Measurements from ENCODE around the gene CBFA2T2.
A peak's percentile ranks its signal among the peaks of the same experiment; 100 is the strongest.

The CBFA2T2 gene

GRCh38 chr20:33666293-33667244, 176.7 kb downstream of the CBFA2T2 start, which contains the start of gene ACTL10:
Gene ACTL10, plus strand, starts transcription at chr20:33666943. Its CDS starts 555 bp downstream, at chr20:33667498.
- DNase-seq (ENCODE audit: low read depth): peak; percentile 84

- no peak for DNase-seq (ENCODE audit: low read depth)
Measured at GRCh38 chr20:33667245-33667675, 177.4 kb downstream of the CBFA2T2 start.

- peak; percentile 67 for DNase-seq (ENCODE audit: low read depth)
Measured at GRCh38 chr20:33667676-33668465, 178.0 kb downstream of the CBFA2T2 start.

- DNase-seq (ENCODE audit: low read depth): no peak
Measured at GRCh38 chr20:33668466-33669155, 178.7 kb downstream of the CBFA2T2 start.

GRCh38 chr20:33669224-33669623, 179.3 kb downstream of the CBFA2T2 start:
- DNase-seq (ENCODE audit: low read depth): no peak

GRCh38 chr20:33669873-33670640, 180.2 kb downstream of the CBFA2T2 start:
- no peak for DNase-seq (ENCODE audit: low read depth)

- DNase-seq (ENCODE audit: low read depth): no peak
Measured at GRCh38 chr20:33670715-33671499, 181.0 kb downstream of the CBFA2T2 start.

GRCh38 chr20:33671573-33672288, 181.8 kb downstream of the CBFA2T2 start:
- no peak for DNase-seq (ENCODE audit: low read depth)

GRCh38 chr20:33672426-33673113, 182.7 kb downstream of the CBFA2T2 start:
- no peak for DNase-seq (ENCODE audit: low read depth)

GRCh38 chr20:33673114-33673409, 183.2 kb downstream of the CBFA2T2 start:
- no peak for DNase-seq (ENCODE audit: low read depth)

GRCh38 chr20:33673410-33674293, 183.8 kb downstream of the CBFA2T2 start:
- DNase-seq (ENCODE audit: low read depth): no peak

GRCh38 chr20:33674294-33675135, 184.6 kb downstream of the CBFA2T2 start, which contains the start of gene NECAB3:
Gene NECAB3, minus strand, starts transcription at chr20:33674428. Its CDS starts 76 bp downstream, at chr20:33674352.
- no peak for DNase-seq (ENCODE audit: low read depth)

- no peak for DNase-seq (ENCODE audit: low read depth)
Measured at GRCh38 chr20:33675136-33675959, 185.5 kb downstream of the CBFA2T2 start.

GRCh38 chr20:33676121-33676520, 186.2 kb downstream of the CBFA2T2 start:
- no peak for DNase-seq (ENCODE audit: low read depth)

GRCh38 chr20:33676652-33677645, 187.1 kb downstream of the CBFA2T2 start:
- no peak for DNase-seq (ENCODE audit: low read depth)
